Testis (tissue), 2 donors: ENCODE measurements around the gene HRH1.

Experiments
- CTCF ChIP-seq, 3 experiments: fragments of 450-650 bp in 2 of 3; fragments of 200-600 bp in 1 of 3; sonication (generic) in 1 of 3; IDR thresholded peaks; one replicate each; pipeline ENCODE4 v1.5.1; 2016 to 2019; ENCODE audit warnings: antibody characterized with exemption in 3 of 3, mild to moderate bottlenecking in 2 of 3, moderate library complexity in 1 of 3
- POLR2A ChIP-seq: fragments of 450-650 bp; IDR thresholded peaks from one replicate; pipeline ENCODE4 v1.6.1; 2017; ENCODE audit warnings: antibody characterized with exemption, mild to moderate bottlenecking, moderate library complexity

- TF ChIP-seq CTCF (IDR thresholded peaks at IDR 0.05) (no peak), POLR2A (no peak)
These were observed 38.7 kb upstream of the HRH1 start for GRCh38 chr3:11115548-11115947.
